ENCODE data around the gene METTL26. TPM values are rescaled to one million over a fixed set of nuclear protein-coding genes. Genes with fewer than 3 reads are reported as not detected.

METTL26 gene
- polyA plus RNA-seq, 2 of the 4 experiments (the other 2 are of a cell fraction): 47.2 to 78.3 TPM

DNA sequence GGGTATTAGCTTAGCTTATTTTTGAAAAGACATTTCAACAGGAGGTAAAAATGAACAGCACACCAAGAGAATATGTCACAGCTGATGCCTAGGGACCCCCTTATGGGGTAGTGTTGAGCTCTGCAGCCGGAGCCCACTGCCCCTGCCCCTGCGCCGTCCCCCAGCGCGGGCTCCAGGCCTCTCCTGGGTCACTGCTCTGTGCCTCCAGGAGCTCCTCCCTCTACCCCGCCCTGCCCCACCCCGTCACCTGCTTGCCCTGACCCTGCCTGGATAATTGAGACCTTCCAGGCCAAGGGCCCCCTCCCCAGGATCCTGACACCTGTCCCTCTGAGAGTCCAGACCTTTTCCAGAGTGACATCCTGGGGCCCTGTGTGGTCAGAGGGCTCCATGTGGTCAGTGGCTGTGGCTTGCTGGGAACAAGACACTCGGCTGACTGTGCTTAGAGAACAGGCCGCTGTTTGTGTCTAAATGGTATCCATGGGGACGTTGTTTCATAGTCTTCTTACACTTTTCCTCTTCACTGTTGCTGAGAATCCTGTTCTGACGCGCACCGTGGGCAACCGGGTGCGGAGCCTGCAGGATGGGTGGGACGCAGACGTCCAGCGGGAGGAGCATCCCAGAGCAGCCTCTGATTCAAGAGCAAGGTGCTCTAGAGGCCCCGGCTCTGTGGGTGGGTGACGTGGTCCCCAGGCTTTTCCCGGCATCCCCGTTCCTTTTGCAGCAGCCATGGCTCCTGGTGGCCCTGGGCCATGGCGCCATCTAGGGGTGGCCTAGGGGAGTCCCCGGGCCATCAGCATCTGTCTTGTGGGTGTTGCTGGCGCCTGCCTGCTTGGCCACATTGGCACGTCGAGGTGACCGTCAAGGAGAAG, 25.4 kb downstream of the METTL26 start (continued):
- TF ChIP-seq ESRRA (IDR thresholded peaks at IDR 0.05; ENCODE audit: borderline replicate concordance, low read length) (no peak), POLR2A (IDR thresholded peaks at IDR 0.05; ENCODE audit: low read length) (no peak), MAZ (IDR thresholded peaks at IDR 0.05; ENCODE audit: borderline replicate concordance, low read depth, low read length) (no peak)
- TF ChIP-seq, protein P1, sequence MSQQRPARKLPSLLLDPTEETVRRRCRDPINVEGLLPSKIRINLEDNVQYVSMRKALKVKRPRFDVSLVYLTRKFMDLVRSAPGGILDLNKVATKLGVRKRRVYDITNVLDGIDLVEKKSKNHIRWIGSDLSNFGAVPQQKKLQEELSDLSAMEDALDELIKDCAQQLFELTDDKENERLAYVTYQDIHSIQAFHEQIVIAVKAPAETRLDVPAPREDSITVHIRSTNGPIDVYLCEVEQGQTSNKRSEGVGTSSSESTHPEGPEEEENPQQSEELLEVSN (IDR thresholded peaks at IDR 0.05; ENCODE audit: borderline replicate concordance, low read depth): no peak
- TF ChIP-seq, protein P2, sequence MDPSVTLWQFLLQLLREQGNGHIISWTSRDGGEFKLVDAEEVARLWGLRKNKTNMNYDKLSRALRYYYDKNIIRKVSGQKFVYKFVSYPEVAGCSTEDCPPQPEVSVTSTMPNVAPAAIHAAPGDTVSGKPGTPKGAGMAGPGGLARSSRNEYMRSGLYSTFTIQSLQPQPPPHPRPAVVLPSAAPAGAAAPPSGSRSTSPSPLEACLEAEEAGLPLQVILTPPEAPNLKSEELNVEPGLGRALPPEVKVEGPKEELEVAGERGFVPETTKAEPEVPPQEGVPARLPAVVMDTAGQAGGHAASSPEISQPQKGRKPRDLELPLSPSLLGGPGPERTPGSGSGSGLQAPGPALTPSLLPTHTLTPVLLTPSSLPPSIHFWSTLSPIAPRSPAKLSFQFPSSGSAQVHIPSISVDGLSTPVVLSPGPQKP (IDR thresholded peaks at IDR 0.05; ENCODE audit: low read depth, low read length): no peak

DNA sequence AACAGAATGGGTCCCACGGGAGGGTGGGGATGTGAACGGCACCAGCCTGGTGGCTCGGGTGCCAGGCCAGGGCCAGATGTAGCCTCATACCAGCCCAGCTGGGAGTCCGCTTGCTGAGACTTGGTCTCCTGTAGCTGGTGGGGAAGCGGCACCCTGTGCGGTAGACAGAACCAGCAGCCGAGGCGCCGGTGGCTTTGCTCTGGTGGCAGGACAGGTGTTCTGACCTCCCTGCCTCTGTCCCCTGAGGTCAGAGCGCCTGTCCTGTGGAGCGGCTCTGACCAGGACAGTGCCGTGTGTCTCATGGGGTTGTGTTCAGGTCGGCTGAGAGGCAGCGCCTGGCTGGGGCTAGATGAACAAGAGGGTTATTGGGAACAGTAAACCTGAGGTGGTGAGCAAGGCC, 26.1 kb downstream of the METTL26 start:
- TF ChIP-seq CBX8 (IDR thresholded peaks at IDR 0.05): no peak
- Histone ChIP-seq H3K27ac (no peak overlapping the region), H3K4me3 (no peak overlapping the region), H3K9me3 (peaks cover 10% of the 10 kb centered on the region), H3K4me2 (no peak overlapping the region), H3K4me1 (no peaks in the 10 kb centered on the region)
- DNase-seq (ENCODE audit: low read depth in 1 of 2, low spot score in 1 of 2) (no peak), ATAC-seq (peak in 1 of 2 experiments; percentile 44; a peak in 3 of 6 replicates), FAIRE-seq (no peak)
- WGBS (ENCODE audit: missing lambda C conversion rate): 86% methylated on average over 12 of the region's 14 CpGs
- ChIA-PET POLR2A (no interaction called here), CTCF (interaction anchor here (0.7 to 1.2 kb wide), 4 partner anchors 9 to 20 kb away, joined by 3 read pairs; partner anchors contain the start of gene RAB40C)

DNA sequence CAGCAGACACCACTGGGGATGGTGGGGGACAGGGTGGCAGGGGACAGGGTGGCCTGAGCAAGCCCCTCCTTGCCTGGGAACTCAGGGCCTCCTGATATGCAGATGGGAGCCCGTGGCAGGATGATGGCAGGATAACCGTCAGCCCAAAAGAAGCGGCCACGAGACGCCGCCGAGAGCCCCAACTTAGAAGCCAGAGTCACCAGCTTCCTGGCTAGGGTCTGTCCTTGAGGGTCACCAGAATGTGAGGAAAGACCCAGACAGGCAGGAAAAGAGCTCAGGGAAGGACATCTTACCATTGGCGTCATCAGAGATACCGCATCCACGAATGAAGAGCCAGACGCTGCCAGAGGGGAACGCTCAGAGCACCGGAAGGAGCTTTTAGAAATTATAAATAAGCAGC, 26.8 kb downstream of the METTL26 start:
- ChIA-PET CTCF (interaction anchor here (0.7 to 1.2 kb wide), 2 partner anchors 19 to 402 kb away, joined by 3 read pairs; partner anchors contain the start of gene RAB40C), POLR2A (no interaction called here)
- Histone ChIP-seq H3K9me3 (peaks cover 16% of the 10 kb centered on the region), H3K4me1 (no peaks in the 10 kb centered on the region), H3K27ac (no peak overlapping the region), H3K4me3 (no peak overlapping the region), H3K4me2 (no peak overlapping the region)
- TF ChIP-seq ZFP36 (IDR thresholded peaks at IDR 0.05; ENCODE audit: borderline replicate concordance, partially characterized antibody) (no peak), EHMT2 (IDR thresholded peaks at IDR 0.05; ENCODE audit: low read depth) (no peak), HOXB13 (CRISPR knock-in tag; IDR thresholded peaks at IDR 0.05; ENCODE audit: low read depth) (no peak), HOXA7 (CRISPR knock-in tag; IDR thresholded peaks at IDR 0.05) (no peak), ZC3H11A (IDR thresholded peaks at IDR 0.05) (no peak)
- TF ChIP-seq, protein P3, sequence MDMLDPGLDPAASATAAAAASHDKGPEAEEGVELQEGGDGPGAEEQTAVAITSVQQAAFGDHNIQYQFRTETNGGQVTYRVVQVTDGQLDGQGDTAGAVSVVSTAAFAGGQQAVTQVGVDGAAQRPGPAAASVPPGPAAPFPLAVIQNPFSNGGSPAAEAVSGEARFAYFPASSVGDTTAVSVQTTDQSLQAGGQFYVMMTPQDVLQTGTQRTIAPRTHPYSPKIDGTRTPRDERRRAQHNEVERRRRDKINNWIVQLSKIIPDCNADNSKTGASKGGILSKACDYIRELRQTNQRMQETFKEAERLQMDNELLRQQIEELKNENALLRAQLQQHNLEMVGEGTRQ (IDR thresholded peaks at IDR 0.05): no peak
- FAIRE-seq (no peak), DNase-seq (ENCODE audit: low read depth in 1 of 2, low spot score in 1 of 2) (no peak), ATAC-seq (no peak)
- 97% methylated on average over 13 of the region's 13 CpGs for WGBS (ENCODE audit: missing lambda C conversion rate)

DNA sequence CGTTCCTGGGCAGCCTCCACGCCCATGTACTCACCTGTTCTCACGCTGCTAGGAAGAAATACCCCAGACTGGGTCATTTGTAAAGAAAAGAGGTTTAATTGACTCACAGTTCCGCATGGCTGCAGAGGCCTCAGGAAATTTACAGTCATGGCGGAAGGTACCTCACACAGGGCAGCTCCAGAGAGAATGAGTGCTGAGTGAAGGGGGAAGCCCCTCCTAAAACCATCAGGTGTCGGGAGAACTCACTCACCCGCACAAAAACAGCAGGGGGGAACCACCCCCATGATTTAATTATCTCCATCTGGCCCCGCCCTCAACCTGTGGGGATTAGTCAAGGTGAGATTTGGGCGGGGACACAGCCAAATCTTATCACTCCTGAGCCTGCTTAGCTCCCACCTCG, 28.1 kb downstream of the METTL26 start:
- H3K4me2 ChIP-seq: no peak overlapping the region
- ATAC-seq (no peak), DNase-seq (ENCODE audit: low read depth in 1 of 2, low spot score in 1 of 2) (no peak), FAIRE-seq (no peak)
- H3K9me3 ChIP-seq: peaks cover 18% of the 10 kb centered on the region
- H3K4me3 ChIP-seq: no peak overlapping the region
- no peaks in the 10 kb centered on the region for H3K4me1 ChIP-seq
- WGBS (ENCODE audit: missing lambda C conversion rate): 89% methylated on average over 10 of the region's 10 CpGs
- ChIA-PET CTCF (no interaction called here), POLR2A (no interaction called here)
- TF ChIP-seq RAD21 (conservative IDR thresholded peaks at IDR 0.05 in 1 of 2, IDR thresholded peaks at IDR 0.05 in 1 of 2): no peak
- no peak overlapping the region for H3K27ac ChIP-seq

Measured in A549 (cell line).